ENCODE measurements around the gene NAPSA. TPM values are rescaled to one million over a fixed set of nuclear protein-coding genes. Genes with fewer than 3 reads are reported as not detected.

The NAPSA gene
- total RNA-seq, 1 donor from 2014 or later: 15.8 TPM

DNA sequence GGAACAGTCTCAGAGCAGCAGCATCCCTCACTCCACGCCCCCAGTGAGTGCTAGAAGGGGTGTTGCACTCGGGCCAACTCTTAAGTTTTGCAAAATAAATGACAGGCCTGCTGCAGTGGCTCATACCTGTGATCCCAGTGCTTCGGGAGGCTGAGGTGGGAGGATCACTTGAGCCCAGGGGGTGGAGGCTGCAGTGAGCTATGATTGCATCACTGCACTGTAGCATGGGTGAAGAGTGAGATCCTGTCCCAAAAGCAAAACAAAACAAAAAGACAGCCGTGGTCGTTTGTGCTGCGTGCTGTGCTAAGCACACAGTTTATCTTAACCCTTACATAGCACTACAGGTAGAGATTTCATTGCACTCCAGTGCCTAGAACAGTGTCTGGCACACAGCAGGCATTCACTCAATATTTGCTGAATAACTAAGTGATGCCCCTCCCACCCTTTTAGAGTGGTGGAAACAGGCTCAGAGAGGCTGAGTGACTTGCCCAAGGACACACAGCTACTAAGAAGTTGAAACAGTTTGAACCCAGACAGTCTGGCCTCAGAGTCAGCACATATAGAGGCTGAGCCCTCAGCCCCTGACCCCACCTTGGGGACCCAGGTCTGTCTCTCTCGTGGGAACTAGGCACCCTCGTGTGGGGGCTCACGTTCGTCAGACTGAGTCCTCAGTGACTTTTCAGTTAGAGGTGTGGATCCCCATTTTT, 54.5 kb downstream of the NAPSA start:
- peaks cover 10% of the 10 kb centered on the region for H3K4me1 Mint-ChIP-seq (ENCODE audit: low read depth)
- no peaks in the 10 kb centered on the region for H3K9me3 Mint-ChIP-seq
- peaks cover 56% of the 10 kb centered on the region for H3K27me3 Mint-ChIP-seq (ENCODE audit: insufficient read depth)
- H3K4me3 Mint-ChIP-seq: no peak overlapping the region
- intact Hi-C loops (cut with micrococcal nuclease): no loop called here
- peaks cover 2% of the 10 kb centered on the region for H3K36me3 Mint-ChIP-seq (ENCODE audit: low read depth)
- no peak overlapping the region for H3K27ac Mint-ChIP-seq
- no peak for DNase-seq (ENCODE audit: low spot score)

DNA sequence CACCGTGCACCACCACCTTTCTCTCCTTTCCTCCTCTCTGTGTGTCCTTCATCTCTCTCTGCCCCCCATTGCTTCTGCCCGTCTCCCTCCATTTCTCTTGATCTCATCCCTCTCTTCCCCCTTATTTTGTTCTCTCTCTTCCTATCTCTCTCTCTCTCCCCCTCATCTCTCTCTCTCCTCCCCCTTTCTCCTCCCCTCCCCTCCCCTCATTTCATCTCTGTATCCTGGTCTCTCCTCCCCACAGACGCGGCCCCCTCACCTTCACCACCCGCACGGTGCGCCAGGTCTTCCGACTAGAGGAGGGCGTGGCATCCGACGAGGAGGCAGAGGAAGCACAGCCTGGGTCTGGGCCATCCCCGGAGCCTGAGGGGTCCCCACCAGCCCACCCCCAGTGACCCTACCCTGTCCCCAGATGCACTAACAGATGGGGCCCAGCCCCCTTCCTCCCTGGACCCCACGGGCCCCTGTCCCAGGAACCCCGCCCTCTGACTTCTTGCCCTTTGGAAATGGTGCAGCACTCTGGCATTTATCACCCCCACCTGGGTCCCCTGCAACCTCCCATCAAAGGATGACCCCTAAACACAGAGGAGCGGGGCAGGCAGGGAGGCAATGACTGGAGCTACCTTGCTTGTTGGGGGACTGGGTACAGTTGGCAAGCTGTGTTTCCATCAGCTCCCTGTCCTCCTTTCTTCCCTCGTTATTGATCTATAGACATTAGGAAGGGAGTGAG, 55.9 kb downstream of the NAPSA start:
- Mint-ChIP-seq H3K36me3 (ENCODE audit: low read depth) (no peaks in the 10 kb centered on the region), H3K4me1 (ENCODE audit: low read depth) (no peaks in the 10 kb centered on the region), H3K27me3 (ENCODE audit: insufficient read depth) (peaks cover 48% of the 10 kb centered on the region), H3K27ac (no peak overlapping the region), H3K4me3 (no peak overlapping the region), H3K9me3 (no peaks in the 10 kb centered on the region)
- intact Hi-C loops (cut with micrococcal nuclease): no loop called here
- DNase-seq (ENCODE audit: low spot score): no peak

GRCh38 chr19:50308991-50309390, 56.4 kb downstream of the NAPSA start:
- Mint-ChIP-seq H3K27me3 (ENCODE audit: insufficient read depth) (peaks cover 45% of the 10 kb centered on the region), H3K9me3 (no peaks in the 10 kb centered on the region), H3K27ac (no peak overlapping the region), H3K4me3 (no peak overlapping the region), H3K36me3 (ENCODE audit: low read depth) (no peaks in the 10 kb centered on the region), H3K4me1 (ENCODE audit: low read depth) (no peaks in the 10 kb centered on the region)
- intact Hi-C loops (cut with micrococcal nuclease): no loop called here
- DNase-seq (ENCODE audit: low spot score): no peak

Other genes with a start within 250 kb of the NAPSA start
- gene IZUMO2, start 202.4 kb downstream of the NAPSA start, total RNA-seq: not detected in 2 replicates
- not detected in 2 replicates for gene MYH14, start 162.0 kb downstream of the NAPSA start, total RNA-seq
- 23.7 and 24.0 TPM in 2 replicates for gene KCNC3, start 36.3 kb downstream of the NAPSA start, total RNA-seq
- 84.3 and 84.8 TPM in 2 replicates for gene NR1H2, start 10.8 kb upstream of the NAPSA start, total RNA-seq
- 171 and 178 TPM in 2 replicates for gene POLD1, start 18.7 kb upstream of the NAPSA start, total RNA-seq
- gene SPIB, start 53.3 kb upstream of the NAPSA start, total RNA-seq: 1.3 TPM in 2 replicates
- 0.22 and 0.47 TPM in 2 replicates for gene MYBPC2, start 67.3 kb upstream of the NAPSA start, total RNA-seq
- gene EMC10, start 110.9 kb upstream of the NAPSA start, total RNA-seq: 90.0 and 95.4 TPM in 2 replicates
- 0.39 and 0.88 TPM in 2 replicates for gene GARIN5A, start 111.2 kb upstream of the NAPSA start, total RNA-seq
- 38.5 and 41.7 TPM in 2 replicates for gene JOSD2, start 145.6 kb upstream of the NAPSA start, total RNA-seq
- gene ASPDH, start 148.3 kb upstream of the NAPSA start, total RNA-seq: not detected in 2 replicates
- gene LRRC4B, start 202.8 kb upstream of the NAPSA start, total RNA-seq: 0.05 and 0.15 TPM in 2 replicates